ENCODE measurements around the gene SPTBN1.

Gene SPTBN1

DNA sequence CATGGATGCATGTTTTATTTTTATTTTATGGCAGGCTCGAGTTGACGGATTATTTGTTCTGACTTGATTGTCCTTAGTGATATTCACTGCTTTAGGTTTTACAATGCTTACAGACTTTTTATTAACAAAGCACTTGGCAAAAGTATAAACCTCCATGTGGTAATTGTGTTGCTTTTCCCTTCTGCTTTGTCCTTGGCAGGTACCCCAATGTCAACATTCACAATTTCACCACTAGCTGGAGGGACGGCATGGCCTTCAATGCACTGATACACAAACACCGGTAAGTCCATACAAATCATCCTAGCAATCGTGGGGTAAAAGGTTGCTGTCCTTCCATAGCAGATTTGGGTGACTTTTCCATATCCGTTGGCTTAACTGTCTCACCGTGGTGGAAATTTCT, 161.3 kb downstream of the SPTBN1 start:
- DNase-seq, result no peak

DNA sequence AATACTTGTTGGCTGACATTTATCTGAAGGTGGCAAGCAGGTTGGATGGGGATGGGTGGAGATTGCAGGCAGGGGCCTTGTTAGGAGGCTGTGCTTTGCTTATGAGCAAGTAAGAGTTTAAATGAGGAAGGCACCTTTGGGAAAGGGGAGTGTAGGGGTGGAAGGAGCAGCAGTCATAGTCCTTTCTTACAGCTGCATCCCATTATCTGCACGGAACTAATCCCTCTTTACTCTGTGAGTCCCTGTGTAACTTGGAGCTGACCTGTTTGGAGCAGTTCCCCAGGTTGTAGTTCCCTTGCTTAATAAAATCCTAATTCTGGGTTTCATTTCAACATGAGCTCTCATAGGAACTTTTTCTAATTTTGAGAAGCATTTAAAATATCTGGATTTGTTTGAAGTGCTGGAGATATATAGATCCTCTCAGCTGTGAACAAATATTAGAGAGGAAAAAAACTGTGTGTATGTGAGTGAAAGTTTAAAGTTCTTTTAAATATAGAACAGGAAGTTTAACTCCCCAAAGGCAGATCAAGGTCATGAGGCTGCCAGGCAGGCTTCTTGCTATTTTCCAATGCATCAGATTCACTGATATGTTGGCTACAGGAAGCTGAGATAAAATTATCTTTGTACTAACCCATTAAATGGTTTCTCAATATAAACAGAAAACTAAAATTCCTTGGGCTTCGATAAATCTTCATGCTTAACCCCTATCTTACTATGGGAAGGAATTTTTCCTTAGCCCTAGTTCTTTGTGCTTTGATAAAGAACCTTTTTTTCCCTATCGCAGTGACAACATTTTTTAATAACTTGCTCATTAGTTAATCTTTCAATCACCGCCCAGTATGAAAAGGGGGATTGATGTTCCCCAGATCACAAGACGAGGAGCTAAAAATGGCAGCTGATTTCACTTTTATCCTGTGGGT, 162.8 kb downstream of the SPTBN1 start:
- DNase-seq, result no peak

DNA sequence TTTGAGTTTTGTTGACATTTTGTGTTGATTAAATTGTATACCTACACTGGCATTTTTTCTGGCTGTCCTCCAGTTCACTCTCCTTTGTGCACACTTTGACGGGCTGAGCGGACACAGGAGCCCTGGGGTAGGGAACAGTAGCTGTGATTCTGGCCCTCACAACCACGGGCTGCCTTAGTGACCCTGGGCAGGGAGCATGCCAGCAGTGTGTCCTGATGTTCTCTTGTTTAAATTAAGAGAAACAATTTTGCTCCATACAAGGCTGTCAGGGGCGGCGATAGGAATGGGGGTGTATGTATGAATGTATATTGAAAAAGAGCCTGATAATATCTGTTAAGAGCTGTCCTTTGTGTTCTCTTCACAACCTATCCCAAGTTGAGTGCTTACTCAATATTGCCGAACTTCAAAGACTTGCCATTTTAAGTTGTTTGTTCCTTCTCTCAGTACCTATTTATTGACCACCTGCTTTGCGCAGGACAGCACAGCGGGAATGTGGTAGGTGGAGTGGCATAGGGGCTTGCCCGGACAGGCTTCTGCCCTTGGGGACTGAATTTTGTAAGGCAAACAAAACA, 163.6 kb downstream of the SPTBN1 start:
- DNase-seq, result no peak

DNA sequence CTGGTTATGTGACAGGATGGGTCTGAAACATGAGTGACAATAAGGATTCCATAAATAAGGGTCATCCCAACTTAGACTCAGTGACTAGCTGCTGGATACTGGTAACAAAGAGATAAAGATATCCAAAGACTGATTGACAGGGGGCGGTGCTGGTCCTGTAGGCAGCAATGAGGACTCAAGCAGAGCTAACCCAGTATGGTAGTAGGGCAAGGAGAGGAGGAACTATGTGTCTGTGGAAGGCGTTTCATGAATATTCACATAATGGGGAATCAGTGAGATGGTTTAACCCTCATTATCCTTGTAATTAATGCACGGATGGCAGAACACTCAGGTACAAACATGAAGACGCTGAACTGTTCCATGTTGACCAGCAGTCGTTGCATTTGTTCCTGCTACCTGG, 164.8 kb downstream of the SPTBN1 start:
- DNase-seq, result no peak

DNA sequence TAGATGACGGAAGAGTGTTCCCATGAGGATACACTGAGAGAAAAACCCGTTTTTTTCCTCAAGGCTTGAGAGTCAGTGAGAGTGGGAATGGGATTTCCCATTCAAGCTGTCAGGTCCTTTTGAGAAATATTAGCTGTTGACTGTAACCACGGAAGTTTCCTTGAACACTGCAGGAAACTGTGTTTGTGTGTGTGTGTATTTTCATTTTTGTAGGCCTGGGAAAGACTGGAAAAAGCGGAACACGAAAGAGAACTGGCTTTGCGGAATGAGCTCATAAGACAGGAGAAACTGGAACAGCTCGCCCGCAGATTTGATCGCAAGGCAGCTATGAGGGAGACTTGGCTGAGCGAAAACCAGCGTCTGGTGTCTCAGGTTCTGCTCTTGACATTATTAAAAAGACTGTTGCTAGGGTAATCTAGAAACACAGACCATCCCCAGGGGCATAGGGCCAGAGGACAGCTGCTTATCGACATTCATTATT, 168.5 kb downstream of the SPTBN1 start:
- no peak for DNase-seq

DNA sequence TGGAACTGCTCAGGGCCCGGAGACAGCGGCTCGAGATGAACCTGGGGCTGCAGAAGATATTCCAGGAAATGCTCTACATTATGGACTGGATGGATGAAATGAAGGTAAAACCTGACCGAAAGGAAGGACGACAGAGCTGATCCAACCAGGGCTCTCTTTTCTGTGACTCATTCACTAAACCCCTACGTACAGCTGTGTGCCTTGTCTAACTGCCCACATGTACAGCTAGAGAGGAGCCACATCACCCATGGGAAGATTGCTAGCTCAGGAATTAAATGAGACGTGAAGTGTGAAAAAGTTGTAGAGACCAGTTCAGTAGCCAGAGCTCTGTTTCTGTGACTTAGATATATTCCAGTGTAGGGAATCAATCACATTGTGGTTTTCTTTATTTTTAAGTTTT, 170.0 kb downstream of the SPTBN1 start:
- DNase-seq, result no peak

DNA sequence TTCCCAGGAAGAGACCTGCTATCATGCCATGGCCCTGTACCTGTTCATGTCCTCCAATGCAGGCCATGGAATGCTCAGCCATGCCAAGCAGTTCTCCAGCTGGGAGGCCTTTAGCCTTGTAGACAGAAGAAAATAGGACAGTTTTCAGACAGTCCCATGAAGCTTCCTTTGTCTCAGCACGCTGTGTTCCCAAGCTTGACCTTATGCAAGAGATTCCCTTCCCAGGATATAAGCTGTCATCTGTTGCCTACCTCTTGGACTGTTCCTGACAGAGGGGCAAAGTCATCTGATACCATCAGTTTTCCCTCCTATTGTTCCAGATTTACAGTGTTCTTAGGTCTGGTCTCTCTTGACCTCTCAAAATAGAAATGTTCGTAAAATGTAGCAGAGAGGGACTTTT, 170.8 kb downstream of the SPTBN1 start:
- no peak for DNase-seq

DNA sequence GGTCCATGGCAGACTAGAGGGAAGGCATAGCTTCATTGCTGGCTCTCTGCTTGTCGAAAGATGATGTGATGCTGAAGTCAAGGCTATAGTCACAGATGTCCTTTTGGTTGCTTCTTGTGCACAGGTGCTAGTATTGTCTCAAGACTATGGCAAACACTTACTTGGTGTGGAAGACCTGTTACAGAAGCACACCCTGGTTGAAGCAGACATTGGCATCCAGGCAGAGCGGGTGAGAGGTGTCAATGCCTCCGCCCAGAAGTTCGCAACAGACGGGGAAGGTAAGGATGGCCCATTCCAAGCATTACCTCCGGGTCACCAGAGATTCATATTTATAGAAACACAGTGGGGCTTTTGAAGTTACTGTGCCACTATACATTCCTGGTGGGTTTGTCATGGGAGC, 171.8 kb downstream of the SPTBN1 start:
- DNase-seq, result no peak

DNA sequence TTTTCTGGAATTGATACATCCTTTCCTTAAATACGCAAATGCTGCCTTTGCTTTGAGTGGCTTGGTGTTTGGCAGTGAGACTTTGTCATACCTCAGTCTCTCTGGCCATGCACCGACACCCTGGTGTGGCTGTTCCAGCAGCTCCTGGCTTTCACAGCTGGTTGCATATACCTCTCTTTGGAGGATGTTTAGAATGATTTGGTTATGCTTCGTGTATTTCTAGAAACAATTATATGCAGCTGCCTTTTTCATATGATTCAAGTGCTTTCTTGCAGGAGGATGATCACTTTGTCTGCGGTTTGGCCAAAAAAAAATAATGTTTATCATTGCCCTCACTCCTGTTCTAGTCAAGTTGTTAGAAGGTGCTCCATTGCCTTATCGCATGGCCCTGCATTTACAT, 172.3 kb downstream of the SPTBN1 start:
- DNase-seq, result no peak

DNA sequence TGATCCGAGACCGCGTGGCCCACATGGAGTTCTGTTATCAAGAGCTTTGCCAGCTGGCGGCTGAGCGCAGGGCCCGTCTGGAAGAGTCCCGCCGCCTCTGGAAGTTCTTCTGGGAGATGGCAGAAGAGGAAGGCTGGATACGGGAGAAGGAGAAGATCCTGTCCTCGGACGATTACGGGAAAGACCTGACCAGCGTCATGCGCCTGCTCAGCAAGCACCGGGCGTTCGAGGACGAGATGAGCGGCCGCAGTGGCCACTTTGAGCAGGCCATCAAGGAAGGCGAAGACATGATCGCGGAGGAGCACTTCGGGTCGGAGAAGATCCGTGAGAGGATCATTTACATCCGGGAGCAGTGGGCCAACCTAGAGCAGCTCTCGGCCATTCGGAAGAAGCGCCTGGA, 172.8 kb downstream of the SPTBN1 start:
- DNase-seq, result no peak

DNA sequence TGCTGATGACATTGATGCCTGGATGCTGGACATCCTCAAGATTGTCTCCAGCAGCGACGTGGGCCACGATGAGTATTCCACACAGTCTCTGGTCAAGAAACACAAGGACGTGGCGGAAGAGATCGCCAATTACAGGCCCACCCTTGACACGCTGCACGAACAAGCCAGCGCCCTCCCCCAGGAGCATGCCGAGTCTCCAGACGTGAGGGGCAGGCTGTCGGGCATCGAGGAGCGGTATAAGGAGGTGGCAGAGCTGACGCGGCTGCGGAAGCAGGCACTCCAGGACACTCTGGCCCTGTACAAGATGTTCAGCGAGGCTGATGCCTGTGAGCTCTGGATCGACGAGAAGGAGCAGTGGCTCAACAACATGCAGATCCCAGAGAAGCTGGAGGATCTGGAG, 173.3 kb downstream of the SPTBN1 start:
- DNase-seq, result no peak

DNA sequence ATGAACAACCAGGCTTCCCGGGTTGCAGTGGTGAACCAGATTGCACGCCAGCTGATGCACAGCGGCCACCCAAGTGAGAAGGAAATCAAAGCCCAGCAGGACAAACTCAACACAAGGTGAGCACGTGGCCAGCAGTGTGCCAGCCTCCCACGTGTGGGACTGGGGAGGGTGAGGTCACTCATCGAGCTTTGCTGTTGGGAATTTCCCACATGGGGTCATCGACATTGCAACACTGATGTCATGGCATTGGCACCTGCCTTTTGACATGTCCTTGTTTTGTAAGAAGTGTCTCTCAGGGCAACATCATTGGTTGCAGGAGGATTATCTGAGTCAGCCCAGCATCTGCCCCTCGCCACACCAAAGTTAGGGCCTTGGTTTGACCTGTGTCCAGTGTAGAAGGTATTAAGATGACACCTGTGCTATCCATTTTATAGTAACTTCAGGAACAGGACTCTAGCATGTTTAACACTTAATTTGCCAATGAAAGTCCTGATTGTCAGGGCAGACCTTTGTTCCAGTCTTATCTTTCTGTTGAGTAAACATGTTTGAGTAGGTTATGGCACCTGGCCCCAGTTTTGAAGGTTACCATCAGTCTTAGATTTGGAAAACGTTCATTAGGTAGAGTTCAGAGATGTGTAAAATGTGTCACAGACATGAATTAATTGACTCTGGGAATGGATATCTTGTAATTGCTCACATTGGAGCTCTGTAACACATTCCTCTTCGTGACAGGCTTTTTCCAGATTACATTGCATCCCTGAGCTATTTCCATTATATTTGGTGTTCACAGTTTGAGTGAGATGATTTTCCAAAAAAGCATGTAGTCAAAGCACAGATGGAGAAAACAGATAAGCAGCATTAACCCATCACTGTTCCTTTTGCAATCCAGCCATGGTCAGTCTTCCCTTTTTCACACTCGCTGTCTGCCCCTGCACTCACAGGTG, 174.1 kb downstream of the SPTBN1 start:
- DNase-seq, result no peak

DNA sequence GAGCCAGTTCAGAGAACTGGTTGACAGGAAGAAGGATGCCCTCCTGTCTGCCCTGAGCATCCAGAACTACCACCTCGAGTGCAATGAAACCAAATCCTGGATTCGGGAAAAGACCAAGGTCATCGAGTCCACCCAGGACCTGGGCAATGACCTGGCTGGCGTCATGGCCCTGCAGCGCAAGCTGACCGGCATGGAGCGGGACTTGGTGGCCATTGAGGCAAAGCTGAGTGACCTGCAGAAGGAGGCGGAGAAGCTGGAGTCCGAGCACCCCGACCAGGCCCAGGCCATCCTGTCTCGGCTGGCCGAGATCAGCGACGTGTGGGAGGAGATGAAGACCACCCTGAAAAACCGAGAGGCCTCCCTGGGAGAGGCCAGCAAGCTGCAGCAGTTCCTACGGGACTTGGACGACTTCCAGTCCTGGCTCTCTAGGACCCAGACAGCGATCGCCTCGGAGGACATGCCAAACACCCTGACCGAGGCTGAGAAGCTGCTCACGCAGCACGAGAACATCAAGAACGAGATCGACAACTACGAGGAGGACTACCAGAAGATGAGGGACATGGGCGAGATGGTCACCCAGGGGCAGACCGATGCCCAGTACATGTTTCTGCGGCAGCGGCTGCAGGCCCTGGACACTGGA, 174.9 kb downstream of the SPTBN1 start:
- no peak for DNase-seq

DNA sequence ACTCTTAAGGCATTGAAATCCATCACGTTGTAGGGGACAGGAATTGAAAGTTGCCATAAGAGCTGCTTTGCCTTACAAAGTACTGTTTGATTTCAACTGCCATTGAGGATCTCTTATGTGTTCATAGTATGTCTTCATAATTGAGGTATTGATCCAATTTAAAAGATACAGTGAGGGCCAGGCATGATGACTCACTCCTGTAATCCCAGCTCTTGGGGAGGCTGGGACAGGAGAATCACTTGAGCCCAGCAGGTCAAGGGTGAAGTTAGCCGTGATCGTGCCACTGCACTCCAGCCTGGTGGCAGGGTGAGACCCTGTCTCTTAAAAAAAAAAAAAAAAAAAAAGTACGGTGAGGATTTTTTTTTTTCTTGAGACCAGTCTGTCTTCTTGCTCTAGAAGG, 175.6 kb downstream of the SPTBN1 start:
- DNase-seq, result no peak

DNA sequence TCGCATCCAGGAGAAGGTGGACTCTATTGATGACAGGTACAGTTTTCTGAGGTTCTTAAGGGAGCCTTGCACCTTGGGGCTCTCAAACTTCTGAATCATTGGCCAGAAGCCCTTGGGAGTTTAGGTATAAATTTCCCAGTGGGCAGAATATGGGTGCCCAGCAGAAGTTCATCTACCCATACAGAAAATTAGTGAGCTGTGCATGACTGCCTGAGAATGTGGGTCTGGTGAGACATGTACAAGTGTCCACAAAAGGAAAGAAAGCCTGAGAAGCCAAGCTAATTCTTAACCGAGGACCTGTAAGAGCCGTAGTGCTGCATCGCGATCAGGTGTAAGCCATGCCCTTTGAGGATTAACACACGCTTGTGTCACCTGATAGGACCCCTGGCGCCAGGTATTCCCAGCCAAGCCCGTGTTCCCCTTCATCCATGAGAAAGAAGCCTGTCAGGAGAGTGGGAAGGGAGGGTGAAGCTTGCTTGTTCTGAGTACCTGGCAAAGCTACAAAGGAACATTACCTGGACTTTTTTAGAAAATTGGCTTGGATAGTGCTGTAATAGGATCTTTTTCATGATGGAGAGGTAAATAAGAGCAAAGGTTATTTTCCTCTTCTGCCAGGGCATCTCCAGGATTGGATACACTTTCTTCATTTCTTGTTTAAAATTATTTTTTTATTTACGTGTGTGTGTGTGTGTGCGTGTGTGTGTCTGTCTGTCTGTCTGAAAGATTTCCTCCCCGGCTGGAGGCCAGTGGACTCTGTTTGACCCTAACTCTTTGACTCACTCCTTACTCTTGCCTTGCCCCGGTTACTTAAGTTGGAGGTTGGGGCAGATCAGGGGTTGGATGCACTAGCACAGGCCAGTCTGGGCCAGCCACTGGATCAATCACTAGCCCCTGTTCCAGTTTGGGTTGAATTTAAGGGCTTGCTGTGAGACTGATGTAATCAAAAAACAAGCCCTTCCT, 176.9 kb downstream of the SPTBN1 start:
- DNase-seq, result no peak

DNA sequence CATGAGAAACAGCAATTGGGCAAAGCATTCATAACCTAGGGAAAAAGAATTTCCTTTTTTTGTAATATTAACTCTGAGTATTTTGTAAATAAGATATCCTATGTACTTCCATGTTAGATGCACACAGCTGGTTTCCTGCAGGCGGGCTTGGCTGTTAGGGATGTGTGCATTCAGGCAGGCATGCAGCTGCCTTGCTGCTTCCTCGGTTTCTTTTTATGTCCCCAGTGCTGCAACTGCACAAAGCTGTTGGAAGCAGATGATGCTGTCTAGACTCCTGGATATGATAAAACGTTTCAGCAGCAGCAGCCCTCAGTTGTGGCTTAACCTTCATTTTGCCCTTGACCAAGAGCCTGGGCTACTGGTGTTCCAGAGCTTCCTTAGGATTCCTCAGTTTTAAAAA, 177.9 kb downstream of the SPTBN1 start:
- DNase-seq, result no peak

DNA sequence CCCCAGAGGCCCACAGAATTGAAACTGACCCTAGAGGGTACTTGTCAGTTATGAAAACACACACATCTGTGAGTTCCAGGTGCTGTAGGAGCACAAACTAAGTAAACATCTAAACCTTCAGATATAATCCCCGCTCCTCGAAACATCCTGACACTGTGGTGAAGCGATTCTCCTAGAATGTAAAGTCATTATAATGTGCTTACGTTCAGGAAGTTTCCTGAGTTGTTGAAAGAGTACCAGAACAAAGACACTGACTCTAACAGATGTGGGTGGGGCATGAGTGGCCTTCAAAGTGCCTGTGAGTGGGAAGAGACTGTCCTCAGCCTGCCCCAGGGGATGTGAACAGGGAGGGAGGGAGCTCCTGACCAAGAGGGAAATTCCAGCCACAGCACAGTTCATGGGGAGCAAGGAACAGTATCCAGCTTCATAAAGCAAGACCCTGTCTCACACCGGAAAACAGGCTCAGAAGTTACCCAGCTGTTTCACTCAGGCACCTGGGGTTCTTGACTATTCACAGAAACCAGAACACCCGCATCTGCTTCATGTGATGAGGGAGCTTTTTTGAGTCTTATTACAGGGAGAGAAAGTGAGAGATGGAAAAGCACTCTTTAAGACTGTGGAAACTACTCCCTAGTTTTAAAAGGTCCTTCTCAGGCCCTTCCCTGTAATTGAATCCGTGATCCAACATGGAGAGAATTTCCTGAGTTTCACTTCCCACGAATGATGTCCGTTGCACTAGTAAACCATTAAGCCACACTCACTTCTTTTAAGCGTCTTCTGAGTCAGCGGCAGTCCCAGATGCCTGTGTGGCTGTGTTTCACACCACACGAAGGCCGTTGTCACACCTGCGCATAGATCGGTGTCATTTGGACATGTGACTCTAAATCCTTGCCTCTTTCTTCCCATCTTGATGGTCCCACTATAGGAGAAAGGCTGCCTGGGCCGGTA, 178.7 kb downstream of the SPTBN1 start:
- no peak for DNase-seq

DNA sequence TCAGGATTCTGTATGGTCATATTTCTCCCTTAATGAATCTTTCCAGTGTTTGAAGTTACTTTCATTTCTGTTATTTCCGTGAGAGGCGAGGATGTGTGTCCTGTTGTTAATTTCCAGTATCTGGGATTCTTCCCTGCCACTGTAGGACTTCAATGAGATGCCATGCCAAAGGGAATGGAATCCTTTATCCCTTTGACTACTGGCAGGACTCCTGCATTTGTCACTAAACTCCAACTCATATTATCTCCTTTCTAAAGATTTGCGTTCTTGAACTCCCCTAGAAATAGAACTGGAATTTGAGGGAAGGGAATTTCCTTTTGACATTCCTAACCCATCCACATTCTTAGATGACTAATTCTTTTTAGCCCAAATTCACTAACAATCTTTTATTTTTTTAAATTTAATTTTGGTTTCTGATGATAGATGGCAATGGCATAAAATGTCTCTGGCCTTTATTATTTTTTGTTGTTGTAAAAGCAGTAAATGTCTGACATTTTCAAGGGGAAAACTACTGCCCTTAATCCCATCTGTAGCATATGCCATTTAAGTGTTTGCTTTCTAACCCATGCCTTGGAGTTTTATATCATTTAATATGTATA, 179.5 kb downstream of the SPTBN1 start:
- DNase-seq, result no peak

DNA sequence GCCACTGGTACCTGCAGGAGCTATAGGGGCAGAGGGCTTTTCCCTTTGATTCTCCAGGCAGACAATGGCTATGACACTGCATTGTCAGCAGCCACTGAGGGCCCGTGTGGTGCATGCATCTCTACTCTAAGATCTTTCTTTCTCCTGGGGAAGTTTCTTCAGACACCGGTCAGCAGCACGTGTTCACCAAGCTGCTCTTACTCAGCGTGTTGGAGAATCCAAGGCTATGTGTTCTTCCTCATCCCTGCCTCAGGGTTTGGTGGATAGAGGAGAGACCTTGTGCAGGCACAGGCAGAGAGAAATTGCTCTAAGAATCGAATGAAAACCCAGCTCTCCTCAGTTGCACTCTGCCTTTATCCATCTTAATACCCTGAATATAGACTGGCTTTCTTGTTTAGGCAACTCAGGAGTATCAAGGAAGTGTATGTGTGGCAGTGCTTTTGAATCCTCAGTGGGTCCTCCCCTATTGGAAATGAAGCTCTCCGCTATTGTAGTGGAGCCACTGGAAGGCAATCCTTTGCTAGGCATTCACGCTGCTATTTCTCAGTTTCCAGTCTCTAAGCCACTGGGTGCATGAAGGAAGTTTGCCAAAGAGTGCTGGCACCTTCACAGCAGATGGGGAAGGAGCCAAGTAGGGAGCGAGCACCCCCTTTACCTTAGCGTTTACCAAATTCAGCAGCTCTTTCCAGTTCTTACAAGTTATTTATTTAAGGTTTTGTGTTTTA, 180.4 kb downstream of the SPTBN1 start:
- no peak for DNase-seq

Data from CD4-positive, alpha-beta T cell treated with Interleukin-15 for 1 hour (primary cell).